Body of pancreas (tissue), 4 donors: ENCODE measurements around the gene RCAN2.

Experiments
- POLR2A ChIP-seq, 3 donors: fragments of 450-650 bp; IDR thresholded peaks; one replicate each; pipeline ENCODE4 v1.6.1; 2016; ENCODE audit warnings: antibody characterized with exemption in 3 of 3, mild to moderate bottlenecking in 2 of 3
- TF ChIP-seq, protein P1 (sequence below), 7 experiments: fragments of 450-650 bp in 4 of 7; fragments of 200-600 bp in 3 of 7; sonication (generic) in 3 of 7; IDR thresholded peaks; one replicate each; pipeline ENCODE4 v1.5.1; 2016 to 2019; ENCODE audit warnings: antibody characterized with exemption in 7 of 7

DNA sequence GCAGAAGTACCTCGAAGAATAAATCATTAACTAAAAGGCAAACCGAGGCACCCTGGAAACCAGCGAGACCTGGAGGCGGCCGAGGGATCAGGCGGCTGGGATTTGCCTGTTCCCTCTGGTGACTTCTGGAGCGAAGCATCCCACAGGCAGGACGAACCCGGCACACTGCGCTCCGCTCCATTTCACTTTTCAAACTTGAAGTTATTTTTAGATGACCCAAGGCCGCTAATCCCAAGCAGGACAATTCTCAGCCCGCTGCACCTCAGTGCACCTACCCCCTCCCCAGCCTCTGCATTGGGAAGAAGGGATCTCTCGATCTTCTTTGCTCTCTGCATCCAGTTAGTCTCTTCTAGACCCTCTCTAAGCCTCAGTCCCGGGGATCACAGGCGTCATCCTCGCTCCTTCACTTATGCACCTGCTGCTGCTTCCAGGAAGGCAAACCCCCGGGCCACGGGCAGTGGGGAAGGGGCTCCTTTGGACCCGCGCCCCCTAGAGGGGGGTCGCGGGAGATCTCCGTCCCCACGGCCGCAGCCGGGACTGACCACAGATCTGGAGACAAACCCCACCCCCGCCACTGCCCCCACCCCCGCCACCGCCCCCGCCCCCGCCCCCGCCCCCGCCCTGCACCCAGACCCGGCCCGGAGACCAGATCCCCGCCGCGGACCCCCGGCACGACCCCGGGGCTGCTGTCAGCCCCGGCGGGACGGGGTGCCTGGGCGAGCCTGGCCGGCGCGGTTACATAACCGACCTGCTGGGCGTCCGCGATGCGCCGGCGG, 636 bp downstream of the RCAN2 start:
- TF ChIP-seq, protein P1, sequence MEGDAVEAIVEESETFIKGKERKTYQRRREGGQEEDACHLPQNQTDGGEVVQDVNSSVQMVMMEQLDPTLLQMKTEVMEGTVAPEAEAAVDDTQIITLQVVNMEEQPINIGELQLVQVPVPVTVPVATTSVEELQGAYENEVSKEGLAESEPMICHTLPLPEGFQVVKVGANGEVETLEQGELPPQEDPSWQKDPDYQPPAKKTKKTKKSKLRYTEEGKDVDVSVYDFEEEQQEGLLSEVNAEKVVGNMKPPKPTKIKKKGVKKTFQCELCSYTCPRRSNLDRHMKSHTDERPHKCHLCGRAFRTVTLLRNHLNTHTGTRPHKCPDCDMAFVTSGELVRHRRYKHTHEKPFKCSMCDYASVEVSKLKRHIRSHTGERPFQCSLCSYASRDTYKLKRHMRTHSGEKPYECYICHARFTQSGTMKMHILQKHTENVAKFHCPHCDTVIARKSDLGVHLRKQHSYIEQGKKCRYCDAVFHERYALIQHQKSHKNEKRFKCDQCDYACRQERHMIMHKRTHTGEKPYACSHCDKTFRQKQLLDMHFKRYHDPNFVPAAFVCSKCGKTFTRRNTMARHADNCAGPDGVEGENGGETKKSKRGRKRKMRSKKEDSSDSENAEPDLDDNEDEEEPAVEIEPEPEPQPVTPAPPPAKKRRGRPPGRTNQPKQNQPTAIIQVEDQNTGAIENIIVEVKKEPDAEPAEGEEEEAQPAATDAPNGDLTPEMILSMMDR (IDR thresholded peaks at IDR 0.05), result peak in 4 of 7 experiments; percentile 11 to 21 (median 15)
- no peak for TF ChIP-seq POLR2A (IDR thresholded peaks at IDR 0.05)
